OCI-LY3 (cell line): ENCODE measurements around the gene VSNL1.
A peak's percentile ranks its signal among the peaks of the same experiment; 100 is the strongest.

Source experiments
- H2AFZ ChIP-seq: fragments of 200-600, 300-600 bp; shearing (Covaris generic); 2 replicates; pipeline ENCODE4 v1.6.0; 2014; ENCODE audit warnings: antibody characterized with exemption, low read depth, low read length
- H3K27ac ChIP-seq: fragments of 200-600, 300-600 bp; sonication (generic); 2 replicates; pipeline ENCODE4 v1.5.1; 2014; ENCODE audit warnings: mild to moderate bottlenecking, low read length, moderate library complexity, mixed read lengths
- H3K27me3 ChIP-seq: fragments of 200-600, 300-600 bp; sonication (generic); 2 replicates; pipeline ENCODE4 v1.6.1; 2014; ENCODE audit warnings: low read depth, low read length, mixed read lengths
- H3K36me3 ChIP-seq: fragments of 200-600, 300-600 bp; sonication (generic); replicated peaks from 2 replicates; pipeline ENCODE3; 2014; ENCODE audit warnings: low read depth, low read length, mixed read lengths
- H3K4me1 ChIP-seq: fragments of 300-600, 200-600 bp; sonication (generic); 2 replicates; pipeline ENCODE4 v1.6.1; 2014; ENCODE audit warnings: low read length, mixed read lengths
- H3K4me2 ChIP-seq: fragments of 200-600, 300-600 bp; sonication (generic); 2 replicates; pipeline ENCODE4 v1.6.1; 2014; ENCODE audit warnings: low read length, mixed read lengths
- H3K4me3 ChIP-seq: fragments of 300-600, 200-600 bp; sonication (generic); 2 replicates; pipeline ENCODE4 v1.5.1; 2014; ENCODE audit warnings: antibody characterized with exemption, mild to moderate bottlenecking, low read length, moderate library complexity
- H3K79me2 ChIP-seq: fragments of 300-600, 200-600 bp; shearing (Covaris generic); 2 replicates; pipeline ENCODE4 v1.6.1; 2014; ENCODE audit warnings: mild to moderate bottlenecking, low read length, mixed read lengths
- H3K9ac ChIP-seq: fragments of 300-600, 200-600 bp; shearing (Covaris generic); 2 replicates; pipeline ENCODE4 v1.6.0; 2014; ENCODE audit warnings: mild to moderate bottlenecking, low read length, moderate library complexity
- H3K9me3 ChIP-seq: fragments of 200-600, 300-600 bp; shearing (Covaris generic); 2 replicates; pipeline ENCODE4 v1.6.1; 2014; ENCODE audit warnings: low read length, mixed read lengths; ENCODE audit not compliant: insufficient read depth
- H4K20me1 ChIP-seq: fragments of 200-600, 300-600 bp; sonication (generic); 2 replicates; pipeline ENCODE4 v1.6.1; 2016; ENCODE audit warnings: low read length, mixed read lengths; ENCODE audit not compliant: insufficient read depth
- CTCF ChIP-seq: fragments of 200-600, 300-600 bp; sonication (generic); IDR thresholded peaks from 2 replicates; pipeline ENCODE4 v1.5.1; 2014; ENCODE audit warnings: antibody characterized with exemption, low read length, low read depth
- EZH2phosphoT487 ChIP-seq: fragments of 200-600 bp; shearing (Covaris generic); IDR thresholded peaks from 2 replicates; pipeline ENCODE4 v1.6.1; 2018; ENCODE audit warnings: antibody characterized with exemption, mixed run types, low read depth

The VSNL1 gene

GRCh38 chr2:17533546-17533945 lies 7.0 kb upstream of the VSNL1 start:
- H3K9ac ChIP-seq = no peak overlapping the region
- H3K4me3 ChIP-seq = no peak overlapping the region
- no peak overlapping the region for H3K27ac ChIP-seq
- H3K4me1 ChIP-seq = peaks cover 7% of the 10 kb centered on the region
- H3K4me2 ChIP-seq = no peak overlapping the region
- 0 out of 2 replicates have a peak, but pooled peaks cover 8% of the 10 kb centered on the region for H3K27me3 ChIP-seq
- no peaks in the 10 kb centered on the region for H3K79me2 ChIP-seq
- no peak overlapping the region for H2AFZ ChIP-seq
- H3K36me3 ChIP-seq = no peaks in the 10 kb centered on the region
- no peaks in the 10 kb centered on the region for H3K9me3 ChIP-seq
- no peaks in the 10 kb centered on the region for H4K20me1 ChIP-seq
- TF ChIP-seq CTCF = no peak
- no peak for TF ChIP-seq EZH2phosphoT487

DNA sequence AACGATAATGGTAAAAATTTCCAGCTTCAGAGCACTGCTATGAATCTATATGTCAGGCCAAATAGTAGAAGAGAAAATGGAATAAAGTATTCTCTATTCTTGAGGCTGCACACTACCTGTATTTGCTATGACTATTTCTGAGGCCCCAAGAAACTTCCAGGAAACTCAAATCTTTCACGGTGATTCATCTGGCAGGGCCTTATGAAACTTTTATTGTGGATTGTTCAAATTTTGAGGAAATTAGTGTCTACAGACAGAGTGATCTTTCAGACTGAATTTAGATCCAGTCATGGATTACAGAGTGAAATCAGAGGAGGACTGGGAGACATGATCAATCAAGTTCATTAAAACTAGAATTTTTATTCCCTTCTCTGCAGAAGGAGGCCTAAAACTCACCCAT lies 4.1 kb upstream of the VSNL1 start:
- Histone ChIP-seq H3K79me2 (no peaks in the 10 kb centered on the region), H2AFZ (no peak overlapping the region), H3K4me3 (no peak overlapping the region), H3K27ac (no peak overlapping the region), H4K20me1 (no peaks in the 10 kb centered on the region), H3K9me3 (no peaks in the 10 kb centered on the region), H3K9ac (no peak overlapping the region), H3K36me3 (no peaks in the 10 kb centered on the region), H3K27me3 (peaks cover 11% of the 10 kb centered on the region; the same call in 1 of the 2 replicates), H3K4me1 (peaks cover 19% of the 10 kb centered on the region), H3K4me2 (no peak overlapping the region)
- TF ChIP-seq EZH2phosphoT487 (no peak), CTCF (no peak)

DNA sequence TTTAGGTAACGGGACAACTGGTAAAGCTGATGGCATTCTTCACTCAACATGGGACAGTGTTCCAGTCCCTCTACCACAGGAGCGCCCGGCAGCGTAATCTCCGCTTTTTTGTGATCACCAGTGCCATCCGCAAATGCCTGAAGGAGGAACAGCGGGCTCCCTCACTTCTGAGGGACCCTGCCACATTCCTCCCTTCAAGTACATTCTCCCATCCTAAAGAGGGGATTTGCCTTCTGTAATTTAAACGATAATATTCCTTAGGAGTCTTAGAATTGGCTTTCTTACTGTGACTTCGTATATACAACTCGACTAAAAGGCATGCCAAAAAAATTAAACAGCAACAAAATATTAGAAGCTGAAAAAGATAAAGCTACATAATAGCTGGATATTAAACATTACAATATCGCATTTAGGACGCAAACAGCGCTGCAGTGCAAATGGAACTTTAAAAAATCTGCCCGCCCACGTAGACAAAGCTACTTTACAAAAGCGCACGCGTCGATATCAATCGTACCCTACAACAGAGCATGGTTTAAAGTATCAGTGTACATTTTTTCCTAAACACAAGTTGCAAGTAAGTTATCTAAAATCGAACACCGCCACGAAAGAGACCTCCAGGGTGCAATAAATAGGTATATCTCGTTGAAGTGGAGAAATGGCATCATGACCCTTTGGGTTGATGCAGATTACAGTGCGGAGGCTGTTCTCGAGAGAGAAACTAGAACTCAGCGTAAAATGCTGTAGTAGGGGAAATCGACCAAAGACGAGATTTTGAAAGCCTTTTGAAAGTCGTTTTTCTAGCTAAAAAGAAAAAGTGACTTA lies 2.3 kb upstream of the VSNL1 start:
- Histone ChIP-seq H4K20me1 (no peaks in the 10 kb centered on the region), H3K9me3 (no peaks in the 10 kb centered on the region), H3K79me2 (no peaks in the 10 kb centered on the region), H3K36me3 (no peaks in the 10 kb centered on the region), H3K4me2 (peak overlapping the region; percentile 85), H3K27ac (no peak overlapping the region), H3K9ac (peak overlapping the region; percentile 60), H3K27me3 (peaks cover 10% of the 10 kb centered on the region; the same call in 1 of the 2 replicates), H3K4me1 (peaks cover 23% of the 10 kb centered on the region), H2AFZ (peak overlapping the region; percentile 95), H3K4me3 (peak overlapping the region; percentile 85)
- TF ChIP-seq EZH2phosphoT487 (no peak), CTCF (no peak)

- no peaks in the 10 kb centered on the region for H3K9me3 ChIP-seq
- 0 out of 2 replicates have a peak overlapping the region, but pooled peaks have one; percentile 17 for H3K27ac ChIP-seq
- H3K9ac ChIP-seq = peak overlapping the region; percentile 60
- H3K79me2 ChIP-seq = no peaks in the 10 kb centered on the region
- peak overlapping the region; percentile 95 for H2AFZ ChIP-seq
- no peaks in the 10 kb centered on the region for H4K20me1 ChIP-seq
- H3K27me3 ChIP-seq = peaks cover 11% of the 10 kb centered on the region; the same call in 1 of the 2 replicates
- TF ChIP-seq EZH2phosphoT487 (no peak), CTCF (no peak)
- peak overlapping the region; percentile 85 for H3K4me3 ChIP-seq
- peaks cover 23% of the 10 kb centered on the region for H3K4me1 ChIP-seq
- H3K4me2 ChIP-seq = peak overlapping the region; percentile 85
- H3K36me3 ChIP-seq = no peaks in the 10 kb centered on the region
Measured at GRCh38 chr2:17538844-17539554, 1.5 kb upstream of the VSNL1 start.
